DMS 273 (cell line): ENCODE results near the gene FDX2.
"Not testable (repeated sequence)": the region's sequence is repeated elsewhere in the genome, so short reads cannot be mapped to it uniquely, and the experiment has no call there.

Experiments
- DNase-seq: peaks from one replicate; lab custom pipeline; 2025; ENCODE audit not compliant: unreplicated experiment; lab: John Stamatoyannopoulos, UW

FDX2 gene

GRCh38 chr19:10315335-10316214 lies at the start of gene FDX2:
TSS of gene FDX2 (minus strand) at chr19:10316015. CDS start at chr19:10315996, 19 bp downstream.
- peak; percentile 95 for DNase-seq

GRCh38 chr19:10365518-10365917 lies 49.7 kb upstream of the FDX2 start:
- DNase-seq = no peak

GRCh38 chr19:10364644-10365043 lies 48.8 kb upstream of the FDX2 start:
- DNase-seq = no peak

- no peak for DNase-seq
Observed at GRCh38 chr19:10363789-10364281, 48.0 kb upstream of the FDX2 start.

- DNase-seq = no peak
Observed at GRCh38 chr19:10362259-10362658, 46.4 kb upstream of the FDX2 start.

- no peak for DNase-seq
Observed at GRCh38 chr19:10361569-10362011, 45.8 kb upstream of the FDX2 start.

- DNase-seq = no peak
Observed at GRCh38 chr19:10356431-10356830, 40.6 kb upstream of the FDX2 start.

GRCh38 chr19:10353793-10354391 lies 38.1 kb upstream of the FDX2 start:
- peak; percentile 29 for DNase-seq

- no peak for DNase-seq
Observed at GRCh38 chr19:10352764-10353671, 37.2 kb upstream of the FDX2 start.

- no peak for DNase-seq
Observed at GRCh38 chr19:10346509-10346908, 30.7 kb upstream of the FDX2 start.

GRCh38 chr19:10344780-10345179 lies 29.0 kb upstream of the FDX2 start:
- DNase-seq = no peak

GRCh38 chr19:10343495-10343894 lies 27.7 kb upstream of the FDX2 start:
- DNase-seq = no peak

- DNase-seq = no peak
Observed at GRCh38 chr19:10339977-10340376, 24.2 kb upstream of the FDX2 start.

- DNase-seq = no peak
Observed at GRCh38 chr19:10339380-10339960, 23.7 kb upstream of the FDX2 start, which contains the start of gene ICAM3. TSS of gene ICAM3 (minus strand) at chr19:10339624. CDS start at chr19:10339614, 10 bp downstream.

GRCh38 chr19:10338940-10339339 lies 23.1 kb upstream of the FDX2 start:
- no peak for DNase-seq

- not testable (repeated sequence) for DNase-seq
Observed at GRCh38 chr19:10336725-10337124, 20.9 kb upstream of the FDX2 start.

- no peak for DNase-seq
Observed at GRCh38 chr19:10335352-10335985, 19.7 kb upstream of the FDX2 start.

GRCh38 chr19:10334588-10335351 lies 19.0 kb upstream of the FDX2 start:
- peak; percentile 90 for DNase-seq
